HG03521 (cell line): Measurements from ENCODE around the gene SELPLG.

Experiments
- ATAC-seq: cut with Tn5 transposase; IDR thresholded peaks from one replicate; pipeline ENCODE4 v1.9.1; 2021; ENCODE audit warnings: mild to moderate bottlenecking, moderate library complexity; ENCODE audit not compliant: unreplicated experiment

Gene SELPLG

DNA sequence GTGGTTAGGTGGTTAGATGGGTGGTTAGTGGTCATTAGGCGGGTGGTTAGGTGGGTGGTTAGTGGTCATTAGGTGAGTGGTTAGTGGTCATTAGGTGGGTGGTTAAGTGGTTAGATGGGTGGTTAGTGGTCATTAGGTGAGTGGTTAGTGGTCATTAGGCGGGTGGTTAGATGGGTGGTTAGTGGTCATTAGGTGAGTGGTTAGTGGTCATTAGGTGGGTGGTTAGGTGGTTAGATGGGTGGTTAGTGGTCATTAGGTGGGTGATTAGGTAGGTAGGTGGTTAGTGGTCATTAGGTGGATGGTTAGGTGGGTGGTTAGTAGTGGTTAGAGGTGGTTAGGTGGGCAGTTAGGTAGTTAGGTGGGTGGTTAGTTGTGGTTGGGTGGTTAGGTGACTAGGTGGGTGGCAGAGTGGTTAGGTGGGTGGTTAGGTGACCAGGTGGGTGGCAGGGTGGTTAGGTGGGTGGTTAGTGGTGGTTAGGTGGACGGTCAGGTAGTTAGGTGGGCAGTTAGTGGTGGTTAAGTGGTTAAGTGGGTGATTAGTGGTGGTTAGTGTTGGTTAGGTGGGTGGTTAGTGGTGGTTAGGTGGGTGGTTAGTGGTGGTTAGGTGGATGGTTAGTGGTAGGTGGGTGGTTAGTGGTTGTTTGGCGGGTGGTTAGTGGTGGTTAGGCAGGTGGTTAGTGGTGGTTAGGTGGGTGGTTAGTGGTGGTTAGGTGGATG lies 27.8 kb downstream of the SELPLG start:
- no peak for ATAC-seq

DNA sequence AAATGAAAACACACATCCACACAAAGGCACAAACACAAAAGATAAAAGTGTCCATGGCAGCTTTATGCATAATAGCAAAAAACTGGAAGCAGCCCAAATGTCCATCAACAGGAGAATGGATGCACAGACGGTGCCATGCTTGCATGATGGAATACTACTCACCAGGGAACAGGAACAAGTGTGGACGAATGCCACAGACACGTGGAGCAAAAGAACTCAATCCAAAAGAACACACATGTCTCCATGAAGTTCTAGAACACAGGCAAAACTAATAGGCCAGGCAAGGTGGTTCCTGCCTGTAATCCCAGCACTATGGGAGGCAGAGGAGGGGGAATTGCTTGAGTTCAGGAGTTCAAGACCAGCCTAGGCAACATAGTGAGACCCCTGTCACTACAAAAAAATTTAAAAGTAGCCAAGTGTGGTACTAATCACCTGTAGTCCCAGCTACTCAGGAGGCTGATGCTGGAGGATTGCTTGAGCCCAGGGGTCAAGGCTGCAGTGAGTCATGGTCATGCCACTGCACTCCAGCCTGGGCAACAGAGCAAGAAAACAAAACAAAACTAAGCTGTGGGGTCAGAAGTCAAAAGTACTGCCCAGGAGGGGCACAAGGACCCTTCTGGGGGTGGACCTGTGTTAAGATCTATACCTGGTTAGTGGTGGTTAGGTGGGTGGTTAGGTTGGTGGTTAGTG lies 28.5 kb downstream of the SELPLG start:
- ATAC-seq: no peak

- ATAC-seq: no peak
These were observed 29.3 kb downstream of the SELPLG start for GRCh38 chr12:108604208-108604941.

DNA sequence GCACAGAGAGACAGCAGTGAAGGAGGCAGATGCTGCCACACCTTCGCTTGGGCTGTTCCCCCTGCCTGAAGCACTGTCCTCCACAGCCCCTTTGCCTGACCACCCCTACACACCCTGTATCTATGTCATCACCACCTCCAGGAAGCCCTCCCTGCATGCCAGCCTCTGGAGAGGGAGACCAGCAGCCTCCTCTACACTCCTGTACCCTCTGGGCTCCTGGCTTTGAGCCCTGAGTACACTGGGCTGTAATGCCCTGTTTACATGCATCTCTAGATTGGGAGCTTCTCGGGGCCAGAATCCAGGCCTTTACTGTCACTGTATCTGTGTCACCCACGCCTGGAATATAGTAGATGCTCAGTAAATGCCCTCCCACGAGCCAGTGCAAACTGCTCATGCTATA lies 30.0 kb downstream of the SELPLG start:
- no peak for ATAC-seq

GRCh38 chr12:108602976-108603704 lies 30.6 kb downstream of the SELPLG start:
- no peak for ATAC-seq

DNA sequence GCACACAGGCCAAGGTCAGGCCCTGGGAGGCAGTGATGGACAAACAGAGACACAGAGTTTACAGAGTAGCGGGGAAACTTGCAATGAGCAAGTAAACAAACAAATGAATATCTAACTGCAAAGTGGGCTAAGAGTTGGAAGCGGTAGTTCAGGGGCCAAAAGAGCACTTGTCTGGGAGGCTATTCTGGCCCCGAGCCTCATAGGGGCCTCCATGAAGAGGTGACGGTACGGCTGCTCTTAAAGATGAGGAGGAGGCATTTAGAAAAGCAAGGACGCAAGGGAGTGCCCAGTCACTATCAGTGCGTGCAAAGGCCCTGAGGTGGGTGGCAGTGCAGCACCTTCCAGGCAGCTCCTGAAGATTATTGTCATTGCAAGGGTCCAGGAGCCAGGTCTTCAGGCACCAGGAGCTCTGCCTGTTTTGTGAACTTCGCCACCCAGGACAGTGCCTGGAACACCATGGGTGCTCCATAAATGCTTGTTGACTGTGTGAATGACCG lies 31.4 kb downstream of the SELPLG start:
- ATAC-seq: no peak

DNA sequence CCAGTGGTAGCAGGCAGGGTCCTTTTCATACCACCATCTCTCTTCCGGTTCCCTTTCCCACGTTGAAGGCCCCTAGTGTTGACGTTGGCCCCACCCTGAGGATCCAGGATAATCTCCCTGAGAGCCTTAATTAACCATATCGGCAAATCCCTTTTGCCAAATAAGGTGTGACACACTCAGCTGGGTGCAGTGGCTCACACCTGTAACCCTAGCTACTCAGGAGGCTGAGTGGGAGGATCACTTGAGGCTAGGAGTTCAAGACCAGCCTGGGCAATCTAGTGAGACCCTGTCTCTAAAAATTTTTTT lies 33.0 kb downstream of the SELPLG start:
- no peak for ATAC-seq

GRCh38 chr12:108599948-108600701 lies 33.6 kb downstream of the SELPLG start:
- ATAC-seq: no peak

- no peak for ATAC-seq
These were observed 34.2 kb downstream of the SELPLG start for GRCh38 chr12:108599541-108599940.

GRCh38 chr12:108598553-108599250 lies 35.0 kb downstream of the SELPLG start:
- no peak for ATAC-seq

- ATAC-seq: no peak
These were observed 35.9 kb downstream of the SELPLG start, which contains the start of gene TMEM119 for GRCh38 chr12:108597559-108598471. Gene TMEM119, minus strand, starts transcription at chr12:108598084. Its CDS starts 5,701 bp downstream, at chr12:108592383.

GRCh38 chr12:108596854-108597558 lies 36.7 kb downstream of the SELPLG start:
- no peak for ATAC-seq

- no peak for ATAC-seq
These were observed 37.7 kb downstream of the SELPLG start for GRCh38 chr12:108595711-108596647.

DNA sequence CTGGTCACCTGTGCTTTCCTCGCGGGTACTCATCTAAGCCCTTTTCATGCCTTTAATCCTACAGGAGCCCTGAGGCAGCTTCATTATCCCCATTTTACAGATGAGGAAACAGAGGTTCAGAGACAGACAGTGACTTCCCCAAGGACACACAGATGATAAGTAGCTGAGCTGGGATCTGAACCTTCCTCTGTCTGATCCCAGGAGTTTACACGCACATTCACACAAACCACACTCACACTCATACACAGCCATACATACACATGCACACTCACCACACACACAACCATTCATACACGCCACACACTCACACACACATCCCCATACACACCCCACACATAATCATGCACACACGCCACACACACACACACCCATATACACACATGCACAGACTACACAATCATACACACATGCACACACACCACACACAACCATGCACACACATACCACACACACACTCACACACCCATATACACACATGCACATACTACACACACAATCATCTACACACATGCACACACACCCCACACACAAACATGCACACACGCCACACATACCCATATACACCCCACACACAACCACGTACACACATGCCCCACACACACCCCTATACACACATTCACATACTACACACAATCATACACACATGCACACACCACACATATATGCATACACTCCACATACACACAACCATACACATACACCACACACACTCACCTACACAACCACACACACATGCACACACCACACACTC lies 38.6 kb downstream of the SELPLG start:
- no peak for ATAC-seq

GRCh38 chr12:108594323-108594903 lies 39.3 kb downstream of the SELPLG start:
- ATAC-seq: no peak
